Neural cell (in vitro differentiated cells): Measurements from ENCODE around the gene ZNF407.

Source experiments
- EZH2 ChIP-seq: fragments of 200-600, 300-800 bp; shearing (Covaris generic), sonication (generic); IDR thresholded peaks from 2 replicates; pipeline ENCODE4 v1.6.1; 2014; ENCODE audit warnings: antibody characterized with exemption, low read length, borderline replicate concordance, mild to moderate bottlenecking; ENCODE audit not compliant: insufficient read depth, poor library complexity, severe bottlenecking
- POLR2AphosphoS5 ChIP-seq: IDR thresholded peaks from 2 replicates; pipeline ENCODE4 v1.6.1; 2012
- TF ChIP-seq, protein P1 (sequence below): fragments of 450-650 bp; IDR thresholded peaks from 2 replicates; pipeline ENCODE4 v1.5.1; 2014; ENCODE audit warnings: antibody characterized with exemption, mild to moderate bottlenecking, moderate library complexity; ENCODE audit not compliant: poor library complexity, severe bottlenecking

- TF ChIP-seq POLR2AphosphoS5, result no peak
- TF ChIP-seq EZH2, result no peak
- TF ChIP-seq, protein P1, sequence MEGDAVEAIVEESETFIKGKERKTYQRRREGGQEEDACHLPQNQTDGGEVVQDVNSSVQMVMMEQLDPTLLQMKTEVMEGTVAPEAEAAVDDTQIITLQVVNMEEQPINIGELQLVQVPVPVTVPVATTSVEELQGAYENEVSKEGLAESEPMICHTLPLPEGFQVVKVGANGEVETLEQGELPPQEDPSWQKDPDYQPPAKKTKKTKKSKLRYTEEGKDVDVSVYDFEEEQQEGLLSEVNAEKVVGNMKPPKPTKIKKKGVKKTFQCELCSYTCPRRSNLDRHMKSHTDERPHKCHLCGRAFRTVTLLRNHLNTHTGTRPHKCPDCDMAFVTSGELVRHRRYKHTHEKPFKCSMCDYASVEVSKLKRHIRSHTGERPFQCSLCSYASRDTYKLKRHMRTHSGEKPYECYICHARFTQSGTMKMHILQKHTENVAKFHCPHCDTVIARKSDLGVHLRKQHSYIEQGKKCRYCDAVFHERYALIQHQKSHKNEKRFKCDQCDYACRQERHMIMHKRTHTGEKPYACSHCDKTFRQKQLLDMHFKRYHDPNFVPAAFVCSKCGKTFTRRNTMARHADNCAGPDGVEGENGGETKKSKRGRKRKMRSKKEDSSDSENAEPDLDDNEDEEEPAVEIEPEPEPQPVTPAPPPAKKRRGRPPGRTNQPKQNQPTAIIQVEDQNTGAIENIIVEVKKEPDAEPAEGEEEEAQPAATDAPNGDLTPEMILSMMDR, result peak; percentile 76
Measured at GRCh38 chr18:74652392-74652988, 54.8 kb downstream of the ZNF407 start.
